HepG2 (cell line): ENCODE measurements around the gene ARL5A. TPM values are rescaled to one million over a fixed set of nuclear protein-coding genes. Genes with fewer than 3 reads are reported as not detected.

Source experiments
- CHD2 ChIP-seq: IDR thresholded peaks from 2 replicates; pipeline ENCODE4 v1.6.1; 2011; ENCODE audit warnings: low read depth, low read length, improper control_type of control experiment
- HIC2 ChIP-seq: sonication (generic); formaldehyde crosslinking; IDR thresholded peaks from 2 replicates; pipeline ENCODE4 v1.9.0; 2022; ENCODE audit warnings: low read depth, missing genetic modification reagents
- HNF4A ChIP-seq: sonication (generic); formaldehyde crosslinking; IDR thresholded peaks from 2 replicates; pipeline ENCODE4 v1.4.0; 2020; ENCODE audit warnings: missing genetic modification reagents
- HOXA3 ChIP-seq: sonication (generic); formaldehyde crosslinking; IDR thresholded peaks from 2 replicates; pipeline ENCODE4 v1.5.0; 2020; ENCODE audit warnings: missing genetic modification reagents
- ISX ChIP-seq: sonication (generic); formaldehyde crosslinking; conservative IDR thresholded peaks from 2 replicates; pipeline ENCODE4 v1.5.0; 2020; ENCODE audit warnings: missing genetic modification reagents
- KAT8 ChIP-seq: IDR thresholded peaks from 2 replicates; pipeline ENCODE4 v1.6.1; 2016; ENCODE audit warnings: missing genetic modification reagents, missing compliant biosample characterization
- KMT2A ChIP-seq: sonication (generic); formaldehyde crosslinking; IDR thresholded peaks from 2 replicates; pipeline ENCODE4 v1.4.0; 2020; ENCODE audit warnings: missing genetic modification reagents
- MEF2D ChIP-seq: sonication (generic); formaldehyde crosslinking; IDR thresholded peaks from 2 replicates; pipeline ENCODE4 v1.5.1; 2020; ENCODE audit warnings: mild to moderate bottlenecking, missing genetic modification reagents
- MLX ChIP-seq: IDR thresholded peaks from 2 replicates; pipeline ENCODE4 v1.6.1; 2016
- NONO ChIP-seq, 2 experiments: fragments of 450-650 bp in 1 of 2; sonication (generic) in 1 of 2; formaldehyde crosslinking in 1 of 2; IDR thresholded peaks in 1 of 2; conservative IDR thresholded peaks in 1 of 2; 2 replicates each; pipeline versions ENCODE4 v1.6.1 to v1.8.0; 2017 to 2022; ENCODE audit warnings: mild to moderate bottlenecking in 1 of 2, missing genetic modification reagents in 1 of 2, moderate library complexity in 1 of 2
- PCBP1 ChIP-seq: fragments of 200-400 bp; formaldehyde crosslinking; IDR thresholded peaks from 2 replicates; pipeline ENCODE4 v1.6.1; 2017; ENCODE audit warnings: mild to moderate bottlenecking, low read depth, low read length, borderline replicate concordance
- PITX1 ChIP-seq: sonication (generic); formaldehyde crosslinking; IDR thresholded peaks from 2 replicates; pipeline ENCODE4 v1.5.1; 2020; ENCODE audit warnings: mild to moderate bottlenecking, missing genetic modification reagents
- RAD21 ChIP-seq: fragments of 450-650 bp; formaldehyde crosslinking; IDR thresholded peaks from 2 replicates; pipeline ENCODE4 v1.5.0; 2020; ENCODE audit warnings: mild to moderate bottlenecking
- SOX5 ChIP-seq: IDR thresholded peaks from 2 replicates; pipeline ENCODE4 v1.6.1; 2016; ENCODE audit warnings: borderline replicate concordance
- TBX2 ChIP-seq: sonication (generic); formaldehyde crosslinking; IDR thresholded peaks from 2 replicates; pipeline ENCODE4 v1.5.0; 2020; ENCODE audit warnings: missing genetic modification reagents, mild to moderate bottlenecking, borderline replicate concordance
- TFE3 ChIP-seq: IDR thresholded peaks from 2 replicates; pipeline ENCODE4 v1.6.1; 2016
- ZBTB39 ChIP-seq: sonication (generic); formaldehyde crosslinking; IDR thresholded peaks from 2 replicates; pipeline ENCODE4 v1.5.0; 2020; ENCODE audit warnings: missing genetic modification reagents
- ZNF138 ChIP-seq: sonication (generic); formaldehyde crosslinking; IDR thresholded peaks from 2 replicates; pipeline ENCODE4 v1.5.0; 2020; ENCODE audit warnings: mild to moderate bottlenecking, low read depth, missing genetic modification reagents
- ZNF281 ChIP-seq: sonication (generic); formaldehyde crosslinking; IDR thresholded peaks from 2 replicates; pipeline ENCODE4 v1.4.0; 2020; ENCODE audit warnings: missing genetic modification reagents, borderline replicate concordance
- ZNF441 ChIP-seq: sonication (generic); formaldehyde crosslinking; IDR thresholded peaks from 2 replicates; pipeline ENCODE4 v1.7.0; 2021; ENCODE audit warnings: missing genetic modification reagents, borderline replicate concordance
- ZNF530 ChIP-seq: sonication (generic); formaldehyde crosslinking; IDR thresholded peaks from 2 replicates; pipeline ENCODE4 v1.5.0; 2020; ENCODE audit warnings: low read depth, mild to moderate bottlenecking, missing genetic modification reagents
- ZNF563 ChIP-seq: sonication (generic); formaldehyde crosslinking; IDR thresholded peaks from 2 replicates; pipeline ENCODE4 v1.8.0; 2022; ENCODE audit warnings: mild to moderate bottlenecking, moderate library complexity, missing genetic modification reagents
- polyA plus RNA-seq, 8 experiments: library from polyadenylated mRNA; depleted of rRNA in 3 of 8; stranded (reverse) in 7 of 8; unstranded in 1 of 8; fragments of >200 nt; fragmentation: Illumina TruSeq in 4 of 8; extraction: Trizol in 4 of 8; gene quantifications; 2 replicates each; pipeline versions ENCODE4 v1.2.1 to v1.2.3, GENCODE V29; 2011 to 2016; ENCODE audit warnings: low read depth in 4 of 8, missing spikeins in 1 of 8, mixed read lengths in 1 of 8; ENCODE audit not compliant: insufficient read depth in 1 of 8
- total RNA-seq, 5 experiments: library from RNA; depleted of rRNA; stranded (reverse); fragments of >200 nt; fragmentation: Illumina TruSeq; extraction: Trizol; gene quantifications; 2 replicates each; pipeline ENCODE4 v1.2.3, GENCODE V29; 2016; ENCODE audit warnings: low read depth in 1 of 5

The ARL5A gene
- total and polyA plus RNA-seq, 2 of the 13 experiments (the other 11 are each of a cell fraction or from before 2014, with no cell fraction given) = 47.5 to 149 TPM

DNA sequence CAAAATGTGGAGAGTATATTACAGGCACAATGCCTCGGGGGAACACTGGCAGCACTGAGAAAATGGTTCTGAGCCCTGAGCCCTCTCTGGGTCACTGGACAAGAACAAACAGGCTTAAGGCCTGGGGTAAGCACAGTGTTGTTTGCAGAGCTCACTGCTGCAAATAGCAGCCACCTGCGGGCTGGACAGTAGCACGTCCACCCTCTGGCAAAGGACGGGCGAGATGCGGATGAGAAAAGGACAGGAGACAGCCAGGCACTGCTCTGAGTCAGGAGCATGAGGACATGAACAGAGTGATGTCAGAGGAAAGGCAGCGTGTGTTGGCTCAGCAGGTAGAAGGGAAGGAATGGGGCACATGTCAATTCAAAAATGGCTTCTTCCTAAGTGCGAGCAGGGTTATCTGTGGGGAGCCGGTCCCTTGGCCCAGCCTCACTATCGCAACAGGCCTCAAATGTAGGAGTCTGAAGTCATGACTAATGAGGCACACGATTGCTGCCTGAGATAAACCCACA lies 68.0 kb downstream of the ARL5A start (continued):
- TF ChIP-seq HIC2 (CRISPR knock-in tag) = no peak; the same call in 1 of the 2 replicates
- TF ChIP-seq ZNF138 (CRISPR knock-in tag) = no peak
- TF ChIP-seq HNF4A (CRISPR knock-in tag) = peak; percentile 40
- TF ChIP-seq KMT2A = 0 out of 2 replicates have a peak, but pooled peaks have one; percentile 40
- no peak for TF ChIP-seq PCBP1
- peak; percentile 88 for TF ChIP-seq MLX (CRISPR knock-in tag)
- TF ChIP-seq PITX1 (CRISPR knock-in tag) = peak; percentile 98
- TF ChIP-seq NONO (IDR thresholded peaks at IDR 0.05) = no peak
- TF ChIP-seq NONO (CRISPR knock-in tag; conservative IDR thresholded peaks at IDR 0.05) = peak; percentile 92
- TF ChIP-seq TBX2 = peak; percentile 86
- TF ChIP-seq TFE3 (CRISPR knock-in tag) = peak; percentile 74
- peak; percentile 43; the same call in 1 of the 2 replicates for TF ChIP-seq RAD21 (CRISPR knock-in tag)
- peak; percentile 87 for TF ChIP-seq SOX5 (CRISPR knock-in tag)
- TF ChIP-seq HOXA3 = peak; percentile 91
- TF ChIP-seq ISX (CRISPR knock-in tag) = no peak
- TF ChIP-seq KAT8 (CRISPR knock-in tag) = 0 out of 2 replicates have a peak, but pooled peaks have one; percentile 46
- TF ChIP-seq ZNF563 (CRISPR knock-in tag) = 0 out of 2 replicates have a peak, but pooled peaks have one; percentile 54
- TF ChIP-seq MEF2D (CRISPR knock-in tag) = peak; percentile 79
- peak; percentile 21; the same call in 1 of the 2 replicates for TF ChIP-seq ZNF281 (CRISPR knock-in tag)
- TF ChIP-seq ZNF530 (CRISPR knock-in tag) = no peak
- TF ChIP-seq ZNF441 (CRISPR knock-in tag) = peak; percentile 76
- no peak for TF ChIP-seq ZBTB39 (CRISPR knock-in tag)
- TF ChIP-seq CHD2 = no peak
